ENCODE data around the gene APCDD1.
"Not testable (repeated sequence)": the region's sequence is repeated elsewhere in the genome, so short reads cannot be mapped to it uniquely, and the experiment has no call there.

Gene APCDD1

DNA sequence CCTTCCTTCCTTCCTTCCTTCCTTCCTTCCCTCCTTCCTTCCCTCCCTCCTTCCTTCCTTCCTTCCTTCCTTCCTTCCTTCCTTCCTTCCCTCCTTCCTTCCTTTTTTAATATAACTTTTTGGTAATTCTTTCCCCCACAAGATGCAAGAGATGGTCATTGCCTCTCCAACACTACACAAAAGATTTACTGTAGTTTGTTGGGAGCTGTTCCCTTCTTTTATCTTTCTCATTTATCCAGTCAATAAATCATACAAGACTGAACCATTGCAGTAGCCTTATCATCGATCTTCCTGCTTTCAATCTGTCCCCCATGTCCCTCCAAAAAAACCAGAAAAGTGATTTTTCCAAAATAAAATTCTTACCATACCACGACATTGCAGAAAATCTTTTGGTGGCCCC lies 8.2 kb downstream of the APCDD1 start:
- no peak for DNase-seq (ENCODE audit: low spot score)

DNA sequence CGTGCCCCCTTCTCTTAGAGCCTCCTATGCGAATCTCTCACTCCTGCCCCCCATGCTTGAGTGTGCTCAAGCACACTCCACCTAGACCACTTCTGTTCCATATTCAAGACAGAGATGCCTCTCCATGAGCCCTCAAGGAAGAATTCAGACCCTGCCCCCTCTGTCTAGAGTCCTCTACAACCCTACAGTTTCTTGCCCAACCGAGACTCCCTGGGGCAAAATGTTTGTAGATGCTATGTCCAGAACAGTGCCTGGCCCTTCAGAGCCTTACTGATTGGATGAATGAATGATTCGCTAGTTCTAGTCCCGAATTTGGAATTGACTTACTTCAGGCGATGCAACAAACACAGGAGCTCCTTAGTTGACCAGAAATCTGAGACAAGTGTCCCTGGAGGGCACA lies 8.7 kb downstream of the APCDD1 start:
- DNase-seq (ENCODE audit: low spot score) = no peak

DNA sequence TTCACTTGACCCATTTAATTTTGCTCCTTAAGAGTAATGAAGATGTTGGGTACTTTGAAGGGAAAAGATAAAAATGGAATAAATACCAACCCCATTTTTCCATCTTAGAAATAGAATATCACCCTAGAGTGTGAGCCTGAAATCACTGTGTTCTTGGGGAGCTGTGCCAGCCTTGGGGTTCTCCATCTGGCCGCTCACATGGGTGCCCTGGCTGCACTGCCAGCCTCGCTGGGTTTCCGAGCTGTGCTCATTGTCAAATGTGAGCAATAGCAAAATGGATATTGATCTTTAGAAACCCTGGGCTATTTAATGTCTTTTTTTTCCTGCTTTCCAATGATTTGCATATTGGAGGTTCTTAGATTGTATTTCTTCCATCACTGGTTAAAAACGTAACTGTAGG lies 9.3 kb downstream of the APCDD1 start:
- no peak for DNase-seq (ENCODE audit: low spot score)

DNA sequence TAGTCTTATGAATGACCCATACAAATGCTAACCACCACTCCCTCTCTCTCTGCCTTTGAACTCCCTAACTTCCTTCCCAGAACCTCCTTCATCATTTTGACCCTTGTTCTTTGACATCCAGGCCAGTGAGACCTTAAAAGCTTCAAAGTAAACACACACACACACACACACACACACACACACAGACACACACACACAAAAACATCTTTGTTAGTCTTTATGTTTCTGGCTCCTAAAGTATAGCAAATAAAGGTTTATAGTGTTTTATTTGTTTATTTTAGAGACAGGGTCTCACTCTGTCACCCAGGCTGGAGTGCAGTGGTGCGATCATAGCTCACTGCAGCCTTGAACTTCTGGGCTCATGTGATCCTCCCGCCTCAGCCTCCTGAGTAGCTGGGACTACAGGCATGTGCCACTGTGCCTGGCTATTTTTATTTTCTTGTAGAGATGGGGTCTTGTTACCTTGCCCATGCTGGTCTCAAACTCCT lies 9.8 kb downstream of the APCDD1 start:
- DNase-seq (ENCODE audit: low spot score) = not testable (repeated sequence)

DNA sequence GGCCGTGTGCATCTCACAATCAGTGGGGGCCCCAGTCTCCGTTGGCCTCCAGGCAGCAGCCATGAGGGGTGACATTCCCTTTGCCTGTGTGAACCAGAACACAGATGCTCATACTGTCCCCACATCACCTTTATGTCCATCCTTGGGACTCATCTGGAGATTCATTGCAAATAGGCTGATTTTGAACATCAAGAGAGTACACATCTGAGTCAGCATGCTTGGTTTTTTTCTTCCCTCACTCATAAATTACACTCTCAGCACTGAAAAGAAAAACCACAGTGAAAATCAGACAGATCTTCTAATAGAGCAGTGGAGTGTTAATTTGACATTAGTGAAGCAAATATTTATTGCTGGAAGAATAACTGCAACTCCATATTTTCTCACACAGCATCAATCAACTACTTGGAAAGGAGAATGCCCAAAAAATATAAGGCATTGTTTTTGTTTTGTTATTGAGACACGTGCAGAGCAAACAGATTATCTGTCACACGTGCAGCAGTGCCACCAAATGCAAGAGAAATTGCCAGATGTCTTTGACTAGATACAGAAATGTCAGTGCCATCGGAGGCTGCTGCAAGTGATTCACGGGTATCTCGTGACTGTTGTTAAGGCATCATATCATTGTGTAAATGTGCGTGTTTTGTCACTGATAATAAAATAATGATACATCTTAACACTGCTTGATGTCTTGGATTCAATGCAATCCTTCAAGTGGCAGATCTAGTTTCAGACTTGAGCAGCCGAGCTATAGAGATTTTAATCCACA lies 10.9 kb downstream of the APCDD1 start:
- DNase-seq (ENCODE audit: low spot score) = no peak

DNA sequence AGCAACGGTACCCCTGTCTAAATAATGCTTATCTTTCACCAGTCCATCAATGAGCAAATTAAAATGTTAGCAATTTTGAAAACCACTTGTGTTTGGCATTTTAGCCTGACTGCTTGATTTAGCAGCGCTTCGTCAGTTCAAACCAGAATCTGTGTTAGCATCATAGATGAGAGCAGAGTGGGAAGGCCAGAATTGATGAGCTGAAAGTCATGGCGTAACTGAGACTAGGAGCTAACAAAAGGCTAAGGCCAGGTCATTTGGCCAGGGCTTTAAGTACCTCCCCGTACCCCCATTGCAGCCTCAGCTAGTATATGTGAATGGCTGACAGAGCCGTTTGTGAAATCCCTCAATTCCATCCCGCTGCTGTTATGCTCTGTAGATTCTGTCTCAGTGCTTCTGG lies 16.0 kb downstream of the APCDD1 start:
- no peak for DNase-seq (ENCODE audit: low spot score)

DNA sequence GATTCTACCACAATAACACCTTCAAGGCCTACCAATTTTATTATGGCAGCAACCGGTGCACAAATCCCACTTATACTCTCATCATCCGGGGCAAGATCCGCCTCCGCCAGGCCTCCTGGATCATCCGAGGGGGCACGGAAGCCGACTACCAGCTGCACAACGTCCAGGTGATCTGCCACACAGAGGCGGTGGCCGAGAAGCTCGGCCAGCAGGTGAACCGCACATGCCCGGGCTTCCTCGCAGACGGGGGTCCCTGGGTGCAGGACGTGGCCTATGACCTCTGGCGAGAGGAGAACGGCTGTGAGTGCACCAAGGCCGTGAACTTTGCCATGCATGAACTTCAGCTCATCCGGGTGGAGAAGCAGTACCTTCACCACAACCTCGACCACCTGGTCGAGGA lies 17.1 kb downstream of the APCDD1 start:
- DNase-seq (ENCODE audit: low spot score) = no peak

DNA sequence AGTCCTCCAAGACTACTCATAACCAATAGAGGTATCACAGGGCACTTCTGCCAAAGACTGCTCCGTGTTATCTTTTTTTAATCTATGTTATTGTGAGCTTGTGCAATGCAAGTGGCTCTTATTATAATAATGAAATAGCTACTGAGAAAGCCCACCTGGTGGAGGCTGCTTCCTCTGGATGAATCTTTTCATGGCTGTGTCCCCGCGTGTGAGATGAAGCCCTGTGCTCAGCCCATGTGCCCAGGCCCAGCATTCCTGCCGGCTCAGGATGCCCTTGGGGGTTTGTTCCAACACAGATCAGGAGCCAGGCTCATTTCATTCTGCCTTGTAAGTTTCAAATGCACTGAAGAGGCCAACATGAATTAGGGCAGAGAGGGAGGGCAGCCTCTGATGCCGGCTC lies 18.7 kb downstream of the APCDD1 start:
- no peak for DNase-seq (ENCODE audit: low spot score)

DNA sequence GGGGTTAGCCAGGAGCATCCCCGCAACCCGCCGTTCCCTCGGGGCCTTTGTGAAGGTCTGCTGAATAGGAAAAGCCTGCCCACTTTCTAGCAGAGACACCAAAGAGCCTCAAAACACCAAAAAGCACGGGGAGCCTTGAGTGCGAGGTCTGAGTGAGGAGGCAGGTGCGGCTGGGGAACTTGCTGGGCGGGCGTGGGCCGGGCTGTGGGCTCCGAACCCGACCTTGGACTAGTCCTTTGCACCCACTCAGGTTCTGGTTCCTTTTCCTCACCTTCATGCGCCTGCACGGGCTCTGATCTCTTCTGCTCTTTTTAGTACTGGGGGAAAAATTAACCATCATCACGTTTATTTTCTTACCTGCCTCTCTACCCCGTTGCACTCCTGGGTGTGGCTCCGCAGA lies 19.9 kb downstream of the APCDD1 start:
- DNase-seq (ENCODE audit: low spot score) = no peak

DNA sequence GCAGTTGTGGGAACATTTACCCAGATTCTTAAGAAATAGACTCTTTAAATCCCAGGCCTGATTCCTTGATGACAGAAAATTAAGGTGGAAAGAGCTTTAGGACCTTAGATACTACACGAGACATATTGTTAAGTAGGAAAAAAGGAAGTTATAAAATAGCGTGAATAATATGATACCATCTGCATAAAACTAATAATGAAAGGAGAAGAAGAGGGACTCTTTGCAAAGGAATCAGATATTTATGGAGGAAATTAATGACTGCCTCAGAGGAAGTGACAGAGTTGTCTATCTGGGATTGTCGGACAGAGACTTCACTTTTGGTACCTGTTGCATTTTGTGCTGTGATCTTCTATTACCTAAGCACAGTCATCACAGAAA lies 20.8 kb downstream of the APCDD1 start:
- no peak for DNase-seq (ENCODE audit: low spot score)

DNA sequence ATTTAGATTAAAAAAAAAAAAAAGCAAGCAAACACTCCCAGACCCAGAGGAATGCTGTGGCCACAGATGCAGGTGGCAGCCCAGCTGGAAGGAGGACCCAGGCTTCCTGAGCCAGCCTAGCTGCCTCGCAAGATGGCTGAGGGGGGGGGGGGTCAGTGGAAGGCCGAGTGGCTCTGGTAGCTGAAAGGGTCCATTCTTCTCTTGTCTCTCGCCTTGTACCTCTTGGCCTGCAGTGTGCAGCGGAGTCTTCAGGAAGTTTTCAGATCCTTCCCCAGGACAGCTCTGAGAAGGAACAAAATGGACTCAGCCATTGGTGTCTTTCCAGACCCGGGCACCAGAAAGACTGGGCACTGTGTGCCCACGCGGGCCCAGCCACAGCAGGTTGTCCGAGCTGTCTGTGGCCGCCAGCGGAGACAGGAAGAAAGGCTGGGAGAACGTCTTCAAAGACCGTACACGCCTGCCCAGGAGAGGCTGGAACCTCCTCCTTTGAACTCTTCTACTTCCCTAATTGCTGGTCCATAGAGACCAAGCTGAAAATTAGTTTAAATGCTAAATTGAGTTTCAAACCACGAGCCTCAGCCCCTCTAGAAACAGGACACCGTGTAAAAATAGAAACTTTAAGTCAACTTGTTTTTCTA lies 21.3 kb downstream of the APCDD1 start:
- DNase-seq (ENCODE audit: low spot score) = peak; percentile 74

DNA sequence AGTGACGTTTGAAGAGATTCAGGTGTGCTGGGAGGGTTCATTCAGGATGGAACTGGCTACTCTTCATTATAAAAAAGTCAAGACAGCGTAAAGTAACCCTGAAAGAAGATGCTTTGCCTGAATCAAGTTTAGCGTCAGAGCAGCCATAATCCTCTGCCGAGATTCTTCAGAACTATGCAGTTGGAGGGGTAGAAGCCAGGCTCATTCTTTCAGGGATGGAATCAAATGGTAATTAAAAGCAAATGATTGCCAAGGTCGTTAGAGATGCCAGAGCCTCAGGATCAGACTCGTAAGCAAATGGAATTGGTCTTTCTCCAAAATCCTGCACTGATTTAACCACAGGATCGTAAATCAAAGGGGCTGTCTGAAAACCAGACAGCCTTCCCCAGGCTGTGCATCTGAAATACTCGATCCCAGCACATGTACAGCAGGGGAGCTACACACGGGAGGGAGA lies 21.9 kb downstream of the APCDD1 start:
- DNase-seq (ENCODE audit: low spot score) = peak; percentile 56

DNA sequence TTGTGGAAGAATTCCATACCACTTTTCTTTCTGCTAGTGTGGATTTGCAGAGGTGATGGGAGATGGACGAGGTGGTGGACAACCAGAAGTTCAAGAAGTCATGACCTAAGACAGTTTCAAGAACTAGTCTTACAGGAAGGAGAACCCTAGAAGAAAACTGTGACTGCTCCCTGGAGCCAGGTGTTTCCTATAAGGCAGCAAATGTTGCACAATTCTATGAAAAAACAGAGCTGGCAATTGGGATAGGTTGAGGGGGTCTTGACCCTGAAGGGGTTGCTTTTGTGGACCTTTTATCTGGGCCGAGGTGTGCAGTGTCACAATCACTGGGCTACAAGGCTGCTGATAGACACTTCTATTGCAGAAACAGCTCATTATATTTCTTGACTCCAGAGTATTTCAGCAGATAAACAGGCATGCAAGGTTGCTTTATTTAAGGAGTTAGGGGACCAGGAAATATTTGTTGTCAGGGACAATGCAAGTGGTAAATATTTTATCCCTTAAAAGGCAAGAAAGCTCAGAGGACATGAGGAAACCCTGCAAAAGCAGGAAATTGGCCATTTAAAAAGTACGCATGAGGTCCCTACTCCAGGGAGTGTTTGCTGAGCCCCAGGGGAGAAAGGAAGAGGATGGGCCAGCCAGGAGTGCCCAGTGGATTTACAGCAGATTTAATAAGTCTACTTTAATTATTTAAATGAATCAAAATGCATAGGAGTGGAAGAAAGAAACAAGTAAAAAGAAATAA lies 22.9 kb downstream of the APCDD1 start:
- no peak for DNase-seq (ENCODE audit: low spot score)

DNA sequence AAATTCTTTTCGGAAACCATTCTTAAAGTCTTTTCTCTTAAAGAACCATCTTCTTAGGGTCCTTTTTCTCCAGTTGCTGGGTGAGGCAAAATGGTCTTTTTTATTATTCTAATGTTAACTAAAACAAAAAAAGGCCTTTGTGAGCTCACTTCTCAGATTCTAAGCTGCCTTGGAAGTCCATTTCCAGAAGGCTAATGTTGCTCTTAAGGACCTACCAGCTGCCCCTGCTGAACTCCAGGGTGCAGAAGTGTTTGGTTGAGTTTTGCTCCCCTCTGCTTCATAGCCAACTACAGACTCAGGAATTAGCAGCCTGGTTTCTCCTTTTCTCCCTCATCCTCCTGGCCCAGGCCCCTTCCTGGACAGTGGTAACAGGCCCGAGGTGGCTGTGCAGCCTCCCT lies 23.4 kb downstream of the APCDD1 start:
- DNase-seq (ENCODE audit: low spot score) = no peak

DNA sequence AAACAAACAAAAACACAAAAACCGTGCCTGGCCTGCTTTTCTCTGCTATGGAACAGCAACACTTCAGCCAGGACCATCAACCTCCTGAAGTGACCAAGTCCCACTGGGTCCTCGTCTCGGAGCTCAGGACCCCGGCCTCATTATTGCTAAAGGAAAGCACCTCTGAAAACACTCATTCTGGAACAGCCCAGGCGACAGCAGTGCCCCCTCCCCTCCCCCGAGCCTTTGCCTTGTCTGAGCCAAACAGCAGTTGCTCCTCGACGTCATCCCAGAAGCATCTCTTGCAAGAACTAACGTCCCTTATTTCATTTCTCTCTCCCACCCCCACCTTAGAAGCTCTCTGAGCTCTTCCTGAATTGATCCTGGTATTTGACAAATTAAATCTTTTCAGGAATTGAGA lies 27.4 kb downstream of the APCDD1 start:
- DNase-seq (ENCODE audit: low spot score) = no peak

DNA sequence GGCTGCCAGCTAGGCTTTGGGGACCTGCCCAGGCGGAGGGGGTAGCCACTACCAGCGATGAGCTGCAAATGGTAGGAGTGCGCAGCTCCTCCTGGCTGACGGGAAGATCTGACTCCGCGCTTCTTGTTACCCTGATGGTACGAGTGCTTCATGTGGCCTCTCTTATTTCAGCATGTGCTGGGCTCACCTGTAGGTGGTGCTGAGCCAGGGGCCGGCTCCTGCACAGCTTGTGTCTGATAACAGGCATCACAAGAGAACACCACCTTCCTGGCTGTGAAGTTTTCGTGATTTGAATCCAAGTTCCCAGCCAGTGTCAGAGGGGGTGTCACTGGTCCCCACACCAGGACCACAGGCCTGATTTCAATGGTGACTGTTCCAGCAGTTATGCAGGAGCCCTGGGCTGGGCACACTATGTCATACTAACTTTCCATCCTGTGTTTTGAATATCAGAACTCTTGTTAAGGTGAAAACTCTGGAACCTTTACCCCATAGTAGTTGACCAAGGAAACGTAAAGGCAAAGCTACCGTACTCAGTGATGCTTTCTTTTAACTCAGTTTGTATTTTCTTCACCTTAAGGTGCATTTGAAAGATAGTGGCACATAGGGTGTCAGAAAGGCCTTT lies 28.0 kb downstream of the APCDD1 start:
- no peak for DNase-seq (ENCODE audit: low spot score)

DNA sequence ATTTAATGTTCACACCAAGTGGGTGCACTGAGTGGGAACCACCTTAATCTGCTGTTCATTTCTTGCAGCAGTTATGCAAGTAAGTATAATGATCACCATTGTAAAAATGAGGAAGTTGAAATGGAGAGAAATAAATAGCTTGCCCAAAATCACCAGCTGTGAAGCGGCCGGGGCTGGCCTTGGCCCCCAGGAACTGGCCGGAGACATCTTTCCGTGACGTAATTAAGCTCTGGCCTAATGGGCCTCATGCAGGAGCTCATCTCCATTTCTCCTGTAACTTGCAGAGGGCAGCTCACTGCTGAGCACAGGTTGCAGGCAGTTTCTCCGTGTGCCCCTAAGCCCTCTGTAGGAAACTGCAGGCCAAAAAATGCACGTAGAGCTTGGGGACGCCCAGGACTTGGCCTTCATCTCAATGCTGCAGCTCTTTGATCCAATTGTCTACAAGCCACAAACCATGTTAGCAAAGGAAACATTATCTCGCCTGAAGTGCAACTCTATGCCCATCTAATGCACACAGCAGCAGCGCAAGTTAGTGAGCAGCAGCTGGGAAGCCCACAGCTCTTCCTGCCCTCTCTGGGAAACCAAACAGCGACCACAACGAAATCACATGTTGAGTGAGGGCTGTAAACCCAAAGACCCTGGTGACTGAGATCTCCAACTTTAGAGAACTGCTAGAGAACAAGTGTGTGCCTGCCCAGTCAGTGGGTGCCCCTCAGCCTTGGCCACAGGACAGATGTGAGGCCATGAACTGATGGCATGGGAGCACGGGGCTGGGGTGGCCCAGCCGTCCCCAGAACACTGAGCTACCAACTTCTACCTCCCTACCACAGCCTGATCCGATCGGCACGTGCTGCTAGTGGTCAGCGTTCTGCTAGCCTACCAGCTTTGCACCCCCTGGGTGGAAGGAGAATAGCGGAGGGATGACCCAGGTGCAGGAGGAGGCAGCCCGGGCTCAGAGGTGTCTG lies 28.8 kb downstream of the APCDD1 start:
- no peak for DNase-seq (ENCODE audit: low spot score)

DNA sequence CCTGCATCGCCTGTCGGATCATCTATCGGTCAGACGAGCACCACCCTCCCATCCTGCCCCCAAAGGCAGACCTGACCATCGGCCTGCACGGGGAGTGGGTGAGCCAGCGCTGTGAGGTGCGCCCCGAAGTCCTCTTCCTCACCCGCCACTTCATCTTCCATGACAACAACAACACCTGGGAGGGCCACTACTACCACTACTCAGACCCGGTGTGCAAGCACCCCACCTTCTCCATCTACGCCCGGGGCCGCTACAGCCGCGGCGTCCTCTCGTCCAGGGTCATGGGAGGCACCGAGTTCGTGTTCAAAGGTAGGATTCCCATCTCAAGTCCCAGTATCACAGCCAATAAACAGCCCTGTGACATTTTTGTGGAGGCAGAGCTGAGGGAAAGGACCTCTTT lies 31.0 kb downstream of the APCDD1 start:
- DNase-seq (ENCODE audit: low spot score) = no peak

DNA sequence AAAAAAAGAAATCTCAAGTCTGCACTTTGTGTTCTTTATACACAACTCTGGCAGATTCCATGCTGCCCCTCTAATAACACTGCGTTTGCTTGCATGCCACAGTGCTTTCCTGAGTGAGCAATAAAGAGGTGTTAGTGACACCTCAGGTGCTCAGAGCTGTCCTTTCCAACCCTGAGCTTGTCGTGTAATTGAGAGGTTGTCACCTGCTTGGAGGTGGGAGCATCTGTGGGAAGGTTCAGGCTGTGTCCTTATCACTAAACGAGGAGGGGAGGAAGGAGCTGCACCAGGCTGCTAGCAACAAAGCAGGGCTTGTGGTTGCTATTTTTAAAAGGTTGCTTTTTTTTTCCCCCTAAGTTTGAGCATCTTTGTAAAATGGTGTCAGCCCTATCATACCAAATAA lies 31.9 kb downstream of the APCDD1 start:
- DNase-seq (ENCODE audit: low spot score) = no peak

DNA sequence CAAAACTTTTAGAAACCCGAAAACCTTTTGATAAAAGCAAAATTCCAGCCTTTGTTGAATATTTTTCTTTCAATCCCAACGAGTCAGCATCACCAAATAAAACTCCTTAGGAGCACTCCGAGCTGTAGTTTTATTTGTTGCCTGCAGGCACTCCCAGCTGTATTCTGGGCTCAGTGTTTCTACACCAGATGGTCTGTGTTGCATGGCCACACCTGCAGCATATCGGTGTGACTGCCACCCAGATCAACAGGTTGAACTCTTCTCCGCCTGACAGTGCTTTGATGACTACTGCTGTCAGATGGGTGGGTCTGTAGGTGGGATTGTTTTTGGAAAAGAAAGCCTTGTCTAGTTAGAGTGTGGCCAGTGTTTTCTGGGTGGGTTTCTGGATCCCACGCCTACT lies 32.7 kb downstream of the APCDD1 start:
- DNase-seq (ENCODE audit: low spot score) = no peak

DNA sequence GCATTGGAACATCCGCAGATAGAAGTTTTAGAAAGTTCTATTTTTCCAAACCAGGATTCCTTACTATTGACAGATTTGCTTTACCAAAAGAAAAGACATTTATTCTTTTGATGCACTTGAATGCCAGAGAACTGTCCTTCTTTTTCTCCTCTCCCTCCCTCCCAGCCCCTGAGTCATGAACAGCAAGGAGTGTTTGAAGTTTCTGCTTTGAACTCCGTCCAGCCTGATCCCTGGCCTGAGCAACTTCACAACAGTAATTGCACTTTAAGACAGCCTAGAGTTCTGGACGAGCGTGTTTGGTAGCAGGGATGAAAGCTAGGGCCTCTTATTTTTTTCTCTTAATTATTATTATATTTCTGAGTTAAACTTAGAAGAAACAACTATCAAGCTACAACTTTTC lies 33.6 kb downstream of the APCDD1 start:
- no peak for DNase-seq (ENCODE audit: low spot score)
